HepG2 (cell line): ENCODE results near the gene TXN2. TPM values are rescaled to one million over a fixed set of nuclear protein-coding genes. Genes with fewer than 3 reads are reported as not detected.
A peak's percentile ranks its signal among the peaks of the same experiment; 100 is the strongest.

Experiments
- ATAC-seq: fragments of 200-7000 bp; cut with Tn5 transposase; 3 replicates; pipeline ENCODE4 v1.9.1; 2020; ENCODE audit warnings: mild to moderate bottlenecking, moderate library complexity
- BruUV-seq: library from RNA; stranded (reverse); fragments of 400-500 nt; replicated peaks from 2 replicates; lab custom pipeline; 2021; lab: Mats Ljungman, UMichigan
- CTCF ChIA-PET: fragments of 300-600 bp; formaldehyde crosslinking; extraction: SDS; loops from one replicate; lab custom pipeline; 2021; ENCODE audit warnings: low total read pairs, inconsistent platforms, low intra/inter-chr PET ratio; lab: Yijun Ruan, JAX
- POLR2A ChIA-PET: fragments of 350-600 bp; sonication (Branson Sonifier 250); formaldehyde crosslinking; loops from one replicate; lab custom pipeline; 2020; ENCODE audit warnings: antibody characterized with exemption, inconsistent platforms; lab: Yijun Ruan, JAX
- DNase-seq: peaks from one replicate; pipeline ENCODE4 v3.0.0-alpha.2; 2015; ENCODE audit warnings: low spot score
- FAIRE-seq: peaks from 3 replicates; lab custom pipeline; 2011; peaks lifted over from hg19 to GRCh38; lab: Jason Lieb, UNC
- H2AFZ ChIP-seq: one replicate; pipeline ENCODE4 v1.6.1; 2011; ENCODE audit warnings: low read length, inconsistent platforms
- H3K27ac ChIP-seq: fragments of 300-600 bp; 3 replicates; pipeline ENCODE4 v1.8.0; 2011; ENCODE audit warnings: mixed run types, mild to moderate bottlenecking, mixed read lengths, low read length, inconsistent platforms; ENCODE audit not compliant: insufficient read depth; ENCODE audit errors: extremely low read length
- H3K27me3 ChIP-seq, 2 experiments: fragments of 200-600 bp in 1 of 2; 2 replicates in 1 of 2; 3 replicates in 1 of 2; pipeline versions ENCODE4 v1.6.0 to v1.8.0; 2011; ENCODE audit warnings: low read length in 2 of 2, mild to moderate bottlenecking in 2 of 2, moderate library complexity in 2 of 2, inconsistent platforms in 1 of 2; ENCODE audit not compliant: insufficient read depth in 2 of 2, control insufficient read depth in 1 of 2
- H3K36me3 ChIP-seq, 2 experiments: fragments of 200-600 bp in 1 of 2; replicated peaks in 1 of 2; 2 replicates in 1 of 2; 3 replicates in 1 of 2; pipeline versions ENCODE4 v1.5.1 to v1.8.0; 2011; ENCODE audit warnings: low read length in 2 of 2, inconsistent platforms in 1 of 2; ENCODE audit not compliant: insufficient read depth in 2 of 2, control insufficient read depth in 1 of 2
- H3K4me1 ChIP-seq: 2 replicates; pipeline ENCODE4 v1.5.1; 2012; ENCODE audit warnings: low read length, inconsistent platforms; ENCODE audit not compliant: insufficient read depth
- H3K4me2 ChIP-seq: 2 replicates; pipeline ENCODE4 v1.6.0; 2011; ENCODE audit warnings: low read depth, low read length, inconsistent platforms
- H3K4me3 ChIP-seq, 3 experiments: fragments of 200-600 bp in 1 of 3; sonication (generic), shearing (Covaris generic) in 1 of 3; replicated peaks in 1 of 3; 2 replicates each; pipeline ENCODE4 v1.5.1; 2011 to 2016; ENCODE audit warnings: low read length in 3 of 3, inconsistent platforms in 2 of 3, low read depth in 2 of 3, mild to moderate bottlenecking in 2 of 3, control low read depth in 1 of 3, mixed read lengths in 1 of 3; ENCODE audit not compliant: insufficient read depth in 1 of 3
- H3K79me2 ChIP-seq: one replicate; pipeline ENCODE4 v1.6.1; 2011; ENCODE audit warnings: low read length, inconsistent platforms; ENCODE audit not compliant: insufficient read depth
- H3K9ac ChIP-seq: 2 replicates; pipeline ENCODE4 v1.6.0; 2011; ENCODE audit warnings: mild to moderate bottlenecking, low read depth, low read length, inconsistent platforms; ENCODE audit not compliant: insufficient read depth
- H3K9me3 ChIP-seq: 2 replicates; pipeline ENCODE4 v1.5.1; 2012; ENCODE audit warnings: mild to moderate bottlenecking, low read length
- H4K20me1 ChIP-seq: 2 replicates; pipeline ENCODE4 v1.6.0; 2011; ENCODE audit warnings: inconsistent platforms, mild to moderate bottlenecking, low read length, moderate library complexity; ENCODE audit not compliant: insufficient read depth
- MTA3 ChIP-seq: sonication (generic); formaldehyde crosslinking; IDR thresholded peaks from 2 replicates; pipeline ENCODE4 v1.4.0; 2020; ENCODE audit warnings: missing genetic modification reagents
- NRL ChIP-seq: sonication (generic); formaldehyde crosslinking; IDR thresholded peaks from 2 replicates; pipeline ENCODE4 v1.5.0; 2020; ENCODE audit warnings: missing genetic modification reagents, mild to moderate bottlenecking, moderate library complexity, borderline replicate concordance
- SMAD3 ChIP-seq: sonication (generic); formaldehyde crosslinking; IDR thresholded peaks from 2 replicates; pipeline ENCODE4 v1.4.0; 2020; ENCODE audit warnings: missing genetic modification reagents
- ZBTB34 ChIP-seq: sonication (generic); formaldehyde crosslinking; IDR thresholded peaks from 2 replicates; pipeline ENCODE4 v1.8.0; 2022; ENCODE audit warnings: mild to moderate bottlenecking, missing genetic modification reagents
- ZBTB7B ChIP-seq: sonication (generic); formaldehyde crosslinking; IDR thresholded peaks from 2 replicates; pipeline ENCODE4 v1.4.0; 2020; ENCODE audit warnings: missing genetic modification reagents
- ZNF24 ChIP-seq: fragments of 450-650 bp; IDR thresholded peaks from 2 replicates; pipeline ENCODE4 v1.6.1; 2017; ENCODE audit warnings: antibody characterized with exemption, mild to moderate bottlenecking
- ZNF530 ChIP-seq: sonication (generic); formaldehyde crosslinking; IDR thresholded peaks from 2 replicates; pipeline ENCODE4 v1.5.0; 2020; ENCODE audit warnings: low read depth, mild to moderate bottlenecking, missing genetic modification reagents
- ZNF710 ChIP-seq: sonication (generic); formaldehyde crosslinking; IDR thresholded peaks from 2 replicates; pipeline ENCODE4 v1.5.0; 2020; ENCODE audit warnings: mild to moderate bottlenecking, missing genetic modification reagents, borderline replicate concordance
- WGBS: methylation state at CpG from one replicate; pipeline ENCODE4 v1.1.6; 2017; ENCODE audit warnings: low lambda C conversion rate; 5-methylcytosine and 5-hydroxymethylcytosine counted together
- in situ Hi-C: cut with HindIII; loops from 2 replicates; pipeline ENCODE4 v1.10.0; 2017; ENCODE audit warnings: low pct_unique_long_range_greater_than_20kb; ENCODE audit not compliant: extremely low pct_ligation_motif_present
- intact Hi-C: fragments of 100-400 bp; cut with micrococcal nuclease; formaldehyde crosslinking; loops from one replicate; pipeline ENCODE4 v1.10.0; 2022; ENCODE audit not compliant: unreplicated experiment
- polyA plus RNA-seq, 8 experiments: library from polyadenylated mRNA; depleted of rRNA in 3 of 8; stranded (reverse) in 7 of 8; unstranded in 1 of 8; fragments of >200 nt; fragmentation: Illumina TruSeq in 4 of 8; extraction: Trizol in 4 of 8; gene quantifications; 2 replicates each; pipeline versions ENCODE4 v1.2.1 to v1.2.3, GENCODE V29; 2011 to 2016; ENCODE audit warnings: low read depth in 4 of 8, missing spikeins in 1 of 8, mixed read lengths in 1 of 8; ENCODE audit not compliant: insufficient read depth in 1 of 8
- total RNA-seq, 5 experiments: library from RNA; depleted of rRNA; stranded (reverse); fragments of >200 nt; fragmentation: Illumina TruSeq; extraction: Trizol; gene quantifications; 2 replicates each; pipeline ENCODE4 v1.2.3, GENCODE V29; 2016; ENCODE audit warnings: low read depth in 1 of 5

The TXN2 gene
- total and polyA plus RNA-seq, 2 of the 13 experiments (the other 11 are each of a cell fraction or from before 2014, with no cell fraction given): 41.4 to 109 TPM

GRCh38 chr22:36514766-36515165 lies 33.3 kb upstream of the TXN2 start:
- CTCF ChIA-PET: no interaction called here
- Histone ChIP-seq H3K79me2 (no peaks in the 10 kb centered on the region), H4K20me1 (0 out of 2 replicates have a peak, but pooled peaks cover 2% of the 10 kb centered on the region), H3K27me3 (no peaks in the 10 kb centered on the region), H2AFZ (no peak overlapping the region), H3K9me3 (no peaks in the 10 kb centered on the region)
- TSS peak; percentile 17 for BruUV-seq
- no peak for TF ChIP-seq ZBTB7B (CRISPR knock-in tag)
- TF ChIP-seq ZBTB34: no peak
- TF ChIP-seq ZNF710: no peak
- no peak for TF ChIP-seq SMAD3 (CRISPR knock-in tag)
- no peak for TF ChIP-seq MTA3 (CRISPR knock-in tag)
- no peak for TF ChIP-seq NRL (CRISPR knock-in tag)
- TF ChIP-seq ZNF530 (CRISPR knock-in tag): no peak
- no peak for TF ChIP-seq ZNF24
- TF ChIP-seq, all 625 proteins: peak for 0
- no peak for DNase-seq
- POLR2A ChIA-PET: no interaction called here
- H3K4me1 ChIP-seq: no peaks in the 10 kb centered on the region
- H3K4me2 ChIP-seq: no peak overlapping the region
- in situ Hi-C loops: no loop called here
- H3K36me3 ChIP-seq: peaks cover 44 to 89% of the 10 kb centered on the region in 2 experiments
- no peak overlapping the region for H3K4me3 ChIP-seq
- H3K9ac ChIP-seq: no peak overlapping the region
- intact Hi-C loops: no loop called here
- no peak for FAIRE-seq
- H3K27ac ChIP-seq: no peak overlapping the region
- ATAC-seq: no peak
- 100% methylated on average over 1 of the region's 1 CpG for WGBS
